Measurements from ENCODE around the gene RRAS2. TPM values are rescaled to one million over a fixed set of nuclear protein-coding genes. Genes with fewer than 3 reads are reported as not detected.
A peak's percentile ranks its signal among the peaks of the same experiment; 100 is the strongest.

The RRAS2 gene
- total RNA-seq, 1 experiment from 2014 or later: 164 TPM

DNA sequence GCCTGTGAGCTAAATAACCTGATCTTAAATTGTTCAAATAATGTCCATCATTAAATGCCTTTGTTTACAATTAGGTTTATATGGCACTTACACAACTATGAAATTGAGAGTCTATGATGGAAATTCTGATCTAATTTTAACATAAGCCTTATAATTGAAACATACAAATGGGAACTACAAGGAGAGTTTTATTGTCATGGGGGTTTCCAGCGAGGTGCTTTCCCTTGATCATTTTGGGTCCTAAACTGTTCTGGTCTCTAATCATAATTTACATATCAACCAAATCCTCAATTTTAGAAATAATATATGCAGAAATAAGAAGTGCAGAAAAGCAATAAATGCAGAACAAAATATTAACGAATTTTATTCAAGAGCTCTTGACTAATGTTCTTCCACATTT, 44.9 kb downstream of the RRAS2 start:
- H3K27ac Mint-ChIP-seq: 0 out of 2 replicates have a peak overlapping the region, but pooled peaks have one; percentile 2
- DNase-seq (ENCODE audit: low spot score) (no peak), ATAC-seq (no peak)
- peaks cover 64% of the 10 kb centered on the region for H3K4me1 Mint-ChIP-seq
- TF ChIP-seq, protein P1, sequence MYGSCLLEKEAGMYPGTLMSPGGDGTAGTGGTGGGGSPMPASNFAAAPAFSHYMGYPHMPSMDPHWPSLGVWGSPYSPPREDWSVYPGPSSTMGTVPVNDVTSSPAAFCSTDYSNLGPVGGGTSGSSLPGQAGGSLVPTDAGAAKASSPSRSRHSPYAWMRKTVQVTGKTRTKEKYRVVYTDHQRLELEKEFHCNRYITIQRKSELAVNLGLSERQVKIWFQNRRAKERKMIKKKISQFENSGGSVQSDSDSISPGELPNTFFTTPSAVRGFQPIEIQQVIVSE (CRISPR knock-in tag; IDR thresholded peaks at IDR 0.05; ENCODE audit: borderline replicate concordance): no peak
- TF ChIP-seq JUN (CRISPR knock-in tag; IDR thresholded peaks at IDR 0.05): no peak
- no peak for TF ChIP-seq SOX15 (CRISPR knock-in tag; IDR thresholded peaks at IDR 0.05)
- no peak for TF ChIP-seq ZNF121 (CRISPR knock-in tag; IDR thresholded peaks at IDR 0.05)
- TF ChIP-seq ZNF219 (CRISPR knock-in tag; IDR thresholded peaks at IDR 0.05; ENCODE audit: borderline replicate concordance): no peak
- TF ChIP-seq, protein P2, sequence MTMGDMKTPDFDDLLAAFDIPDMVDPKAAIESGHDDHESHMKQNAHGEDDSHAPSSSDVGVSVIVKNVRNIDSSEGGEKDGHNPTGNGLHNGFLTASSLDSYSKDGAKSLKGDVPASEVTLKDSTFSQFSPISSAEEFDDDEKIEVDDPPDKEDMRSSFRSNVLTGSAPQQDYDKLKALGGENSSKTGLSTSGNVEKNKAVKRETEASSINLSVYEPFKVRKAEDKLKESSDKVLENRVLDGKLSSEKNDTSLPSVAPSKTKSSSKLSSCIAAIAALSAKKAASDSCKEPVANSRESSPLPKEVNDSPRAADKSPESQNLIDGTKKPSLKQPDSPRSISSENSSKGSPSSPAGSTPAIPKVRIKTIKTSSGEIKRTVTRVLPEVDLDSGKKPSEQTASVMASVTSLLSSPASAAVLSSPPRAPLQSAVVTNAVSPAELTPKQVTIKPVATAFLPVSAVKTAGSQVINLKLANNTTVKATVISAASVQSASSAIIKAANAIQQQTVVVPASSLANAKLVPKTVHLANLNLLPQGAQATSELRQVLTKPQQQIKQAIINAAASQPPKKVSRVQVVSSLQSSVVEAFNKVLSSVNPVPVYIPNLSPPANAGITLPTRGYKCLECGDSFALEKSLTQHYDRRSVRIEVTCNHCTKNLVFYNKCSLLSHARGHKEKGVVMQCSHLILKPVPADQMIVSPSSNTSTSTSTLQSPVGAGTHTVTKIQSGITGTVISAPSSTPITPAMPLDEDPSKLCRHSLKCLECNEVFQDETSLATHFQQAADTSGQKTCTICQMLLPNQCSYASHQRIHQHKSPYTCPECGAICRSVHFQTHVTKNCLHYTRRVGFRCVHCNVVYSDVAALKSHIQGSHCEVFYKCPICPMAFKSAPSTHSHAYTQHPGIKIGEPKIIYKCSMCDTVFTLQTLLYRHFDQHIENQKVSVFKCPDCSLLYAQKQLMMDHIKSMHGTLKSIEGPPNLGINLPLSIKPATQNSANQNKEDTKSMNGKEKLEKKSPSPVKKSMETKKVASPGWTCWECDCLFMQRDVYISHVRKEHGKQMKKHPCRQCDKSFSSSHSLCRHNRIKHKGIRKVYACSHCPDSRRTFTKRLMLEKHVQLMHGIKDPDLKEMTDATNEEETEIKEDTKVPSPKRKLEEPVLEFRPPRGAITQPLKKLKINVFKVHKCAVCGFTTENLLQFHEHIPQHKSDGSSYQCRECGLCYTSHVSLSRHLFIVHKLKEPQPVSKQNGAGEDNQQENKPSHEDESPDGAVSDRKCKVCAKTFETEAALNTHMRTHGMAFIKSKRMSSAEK (CRISPR knock-in tag; IDR thresholded peaks at IDR 0.05; ENCODE audit: borderline replicate concordance): no peak
- TF ChIP-seq, protein P3, sequence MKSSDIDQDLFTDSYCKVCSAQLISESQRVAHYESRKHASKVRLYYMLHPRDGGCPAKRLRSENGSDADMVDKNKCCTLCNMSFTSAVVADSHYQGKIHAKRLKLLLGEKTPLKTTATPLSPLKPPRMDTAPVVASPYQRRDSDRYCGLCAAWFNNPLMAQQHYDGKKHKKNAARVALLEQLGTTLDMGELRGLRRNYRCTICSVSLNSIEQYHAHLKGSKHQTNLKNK (CRISPR knock-in tag; IDR thresholded peaks at IDR 0.05): no peak
- no peak for TF ChIP-seq SP1 (CRISPR knock-in tag; conservative IDR thresholded peaks at IDR 0.05)
- no peak for TF ChIP-seq GTF2I (CRISPR knock-in tag; conservative IDR thresholded peaks at IDR 0.05)
- TF ChIP-seq, protein P4, sequence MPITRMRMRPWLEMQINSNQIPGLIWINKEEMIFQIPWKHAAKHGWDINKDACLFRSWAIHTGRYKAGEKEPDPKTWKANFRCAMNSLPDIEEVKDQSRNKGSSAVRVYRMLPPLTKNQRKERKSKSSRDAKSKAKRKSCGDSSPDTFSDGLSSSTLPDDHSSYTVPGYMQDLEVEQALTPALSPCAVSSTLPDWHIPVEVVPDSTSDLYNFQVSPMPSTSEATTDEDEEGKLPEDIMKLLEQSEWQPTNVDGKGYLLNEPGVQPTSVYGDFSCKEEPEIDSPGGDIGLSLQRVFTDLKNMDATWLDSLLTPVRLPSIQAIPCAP (CRISPR knock-in tag; IDR thresholded peaks at IDR 0.05): no peak
- no peak for TF ChIP-seq NR3C1 (CRISPR knock-in tag; conservative IDR thresholded peaks at IDR 0.05; ENCODE audit: low read depth)
- TF ChIP-seq, protein P5, sequence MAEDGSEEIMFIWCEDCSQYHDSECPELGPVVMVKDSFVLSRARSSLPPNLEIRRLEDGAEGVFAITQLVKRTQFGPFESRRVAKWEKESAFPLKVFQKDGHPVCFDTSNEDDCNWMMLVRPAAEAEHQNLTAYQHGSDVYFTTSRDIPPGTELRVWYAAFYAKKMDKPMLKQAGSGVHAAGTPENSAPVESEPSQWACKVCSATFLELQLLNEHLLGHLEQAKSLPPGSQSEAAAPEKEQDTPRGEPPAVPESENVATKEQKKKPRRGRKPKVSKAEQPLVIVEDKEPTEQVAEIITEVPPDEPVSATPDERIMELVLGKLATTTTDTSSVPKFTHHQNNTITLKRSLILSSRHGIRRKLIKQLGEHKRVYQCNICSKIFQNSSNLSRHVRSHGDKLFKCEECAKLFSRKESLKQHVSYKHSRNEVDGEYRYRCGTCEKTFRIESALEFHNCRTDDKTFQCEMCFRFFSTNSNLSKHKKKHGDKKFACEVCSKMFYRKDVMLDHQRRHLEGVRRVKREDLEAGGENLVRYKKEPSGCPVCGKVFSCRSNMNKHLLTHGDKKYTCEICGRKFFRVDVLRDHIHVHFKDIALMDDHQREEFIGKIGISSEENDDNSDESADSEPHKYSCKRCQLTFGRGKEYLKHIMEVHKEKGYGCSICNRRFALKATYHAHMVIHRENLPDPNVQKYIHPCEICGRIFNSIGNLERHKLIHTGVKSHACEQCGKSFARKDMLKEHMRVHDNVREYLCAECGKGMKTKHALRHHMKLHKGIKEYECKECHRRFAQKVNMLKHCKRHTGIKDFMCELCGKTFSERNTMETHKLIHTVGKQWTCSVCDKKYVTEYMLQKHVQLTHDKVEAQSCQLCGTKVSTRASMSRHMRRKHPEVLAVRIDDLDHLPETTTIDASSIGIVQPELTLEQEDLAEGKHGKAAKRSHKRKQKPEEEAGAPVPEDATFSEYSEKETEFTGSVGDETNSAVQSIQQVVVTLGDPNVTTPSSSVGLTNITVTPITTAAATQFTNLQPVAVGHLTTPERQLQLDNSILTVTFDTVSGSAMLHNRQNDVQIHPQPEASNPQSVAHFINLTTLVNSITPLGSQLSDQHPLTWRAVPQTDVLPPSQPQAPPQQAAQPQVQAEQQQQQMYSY (CRISPR knock-in tag; IDR thresholded peaks at IDR 0.05): no peak
- TF ChIP-seq ZNF396 (CRISPR knock-in tag; IDR thresholded peaks at IDR 0.05; ENCODE audit: borderline replicate concordance): no peak
- no peak for TF ChIP-seq OVOL2 (CRISPR knock-in tag; IDR thresholded peaks at IDR 0.05; ENCODE audit: borderline replicate concordance)
- TF ChIP-seq, protein P6, sequence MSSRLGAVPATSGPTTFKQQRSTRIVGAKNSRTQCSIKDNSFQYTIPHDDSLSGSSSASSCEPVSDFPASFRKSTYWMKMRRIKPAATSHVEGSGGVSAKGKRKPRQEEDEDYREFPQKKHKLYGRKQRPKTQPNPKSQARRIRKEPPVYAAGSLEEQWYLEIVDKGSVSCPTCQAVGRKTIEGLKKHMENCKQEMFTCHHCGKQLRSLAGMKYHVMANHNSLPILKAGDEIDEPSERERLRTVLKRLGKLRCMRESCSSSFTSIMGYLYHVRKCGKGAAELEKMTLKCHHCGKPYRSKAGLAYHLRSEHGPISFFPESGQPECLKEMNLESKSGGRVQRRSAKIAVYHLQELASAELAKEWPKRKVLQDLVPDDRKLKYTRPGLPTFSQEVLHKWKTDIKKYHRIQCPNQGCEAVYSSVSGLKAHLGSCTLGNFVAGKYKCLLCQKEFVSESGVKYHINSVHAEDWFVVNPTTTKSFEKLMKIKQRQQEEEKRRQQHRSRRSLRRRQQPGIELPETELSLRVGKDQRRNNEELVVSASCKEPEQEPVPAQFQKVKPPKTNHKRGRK (CRISPR knock-in tag; IDR thresholded peaks at IDR 0.05; ENCODE audit: borderline replicate concordance): no peak
- TF ChIP-seq NR1H2 (CRISPR knock-in tag; IDR thresholded peaks at IDR 0.05): no peak
- ChIA-PET CTCF (interaction anchor here (1.0 to 2.0 kb wide), 3 partner anchors 13 to 141 kb away, joined by 3 to 9 read pairs (median 6); no protein-coding TSS in a partner anchor), POLR2A (no interaction called here)
- H3K27me3 Mint-ChIP-seq (ENCODE audit: low read depth): no peaks in the 10 kb centered on the region
- H3K4me3 Mint-ChIP-seq: no peak overlapping the region
- no peaks in the 10 kb centered on the region for H3K36me3 Mint-ChIP-seq
- H3K9me3 Mint-ChIP-seq: no peaks in the 10 kb centered on the region

Data from WTC11 (cell line).